ENCODE data around the gene MFRP. TPM values are rescaled to one million over a fixed set of nuclear protein-coding genes. Genes with fewer than 3 reads are reported as not detected.

The MFRP gene
- total and polyA plus RNA-seq, 9 of the 15 experiments (the other 6 are each of a cell fraction or from before 2014, with no cell fraction given), result not detected

GRCh38 chr11:119361056-119361787 lies 14.7 kb upstream of the MFRP start:
- Histone ChIP-seq H3K9me1 (ENCODE audit: control insufficient read depth, insufficient read depth, low read length) (peaks cover 5% of the 10 kb centered on the region), H3K4me1 (replicated peaks in 1 of 2; ENCODE audit: control insufficient read depth in 2 of 2, insufficient read depth in 2 of 2, low read length in 2 of 2) (peaks cover 43 to 53% of the 10 kb centered on the region in 2 experiments), H3K4me2 (ENCODE audit: insufficient read depth, low read length) (peak overlapping the region; percentile 51), H3K79me2 (ENCODE audit: control insufficient read depth, insufficient read depth, low read length) (peaks cover 18% of the 10 kb centered on the region; the same call in 2 of the 3 replicates), H4K20me1 (replicated peaks; ENCODE audit: control insufficient read depth, insufficient read depth, low read length) (no peaks in the 10 kb centered on the region), H2AFZ (ENCODE audit: low read depth, low read length) (no peak overlapping the region), H3K36me3 (ENCODE audit: control insufficient read depth, insufficient read depth, low read length) (peaks cover 31% of the 10 kb centered on the region), H3K9me3 (replicated peaks; ENCODE audit: control insufficient read depth, insufficient read depth, low read depth, low read length) (no peaks in the 10 kb centered on the region), H3K27ac (ENCODE audit: extremely low read depth, low read depth, low read length) (peak overlapping the region; percentile 57; the same call in 2 of the 3 replicates), H3K4me3 (no peak overlapping the region), H3K27me3 (ENCODE audit: control insufficient read depth in 2 of 2, insufficient read depth in 2 of 2, low read length in 2 of 2) (no peaks in the 10 kb centered on the region), H3K9ac (ENCODE audit: insufficient read depth in 1 of 2, low read depth in 2 of 2, low read length in 2 of 2) (peak overlapping the region; percentile 5 to 88; a peak in 2 of 4 replicates)
- 22% methylated on average over 8 of the region's 8 CpGs for WGBS (ENCODE audit: insufficient coverage, low coverage, missing lambda C conversion rate)
- CTCF ChIA-PET (ENCODE audit: low intra/inter-chr PET ratio), result interaction anchor here (1.4 kb wide), 1 partner anchor 21 kb away, joined by 4 read pairs; no protein-coding TSS in a partner anchor
- ATAC-seq (peak; percentile 78), DNase-seq (ENCODE audit: extremely low read depth in 1 of 4, low spot score in 3 of 4) (peak; percentile 67 to 88 (median 75)), FAIRE-seq (peak; percentile 86)
- POLR2A ChIA-PET, result interaction anchor here (0.5 to 3.0 kb wide), 10 partner anchors 8 to 364 kb away, joined by 3 to 24 read pairs (median 4); no protein-coding TSS in a partner anchor
- in situ Hi-C loops (cut with MboI), result no loop called here
- no TSS peak for BruUV-seq (replicated peaks)
- intact Hi-C loops (cut with micrococcal nuclease), result no loop called here
- TF ChIP-seq FIP1L1 (IDR thresholded peaks at IDR 0.05; ENCODE audit: low read depth, low read length, poor library complexity, severe bottlenecking) (no peak), GTF2B (IDR thresholded peaks at IDR 0.05; ENCODE audit: extremely low read depth, insufficient read length) (no peak), POLR2AphosphoS5 (IDR thresholded peaks at IDR 0.05; ENCODE audit: control insufficient read depth, insufficient read depth, low read depth, low read length) (0 out of 2 replicates have a peak, but pooled peaks have one; percentile 16), HDGF (IDR thresholded peaks at IDR 0.05) (no peak), TBL1XR1 (IDR thresholded peaks at IDR 0.05; ENCODE audit: low read length in 2 of 2) (peak in 1 of 2 experiments; percentile 52; a peak in 1 of 4 replicates), YY1 (IDR thresholded peaks at IDR 0.05; ENCODE audit: borderline replicate concordance in 1 of 3, control insufficient read depth in 1 of 3, extremely low read depth in 1 of 3, insufficient read depth in 3 of 3, insufficient read length in 1 of 3, insufficient replicate concordance in 2 of 3, low read depth in 1 of 3, low read length in 2 of 3) (no peak), SIN3B (IDR thresholded peaks at IDR 0.05; ENCODE audit: low read depth) (no peak), BHLHE40 (IDR thresholded peaks at IDR 0.05; ENCODE audit: low read length) (peak; percentile 47; the same call in 1 of the 2 replicates), CLOCK (CRISPR knock-in tag; IDR thresholded peaks at IDR 0.05; ENCODE audit: borderline replicate concordance) (no peak)

Measured in K562 (cell line).